ENCODE measurements around the gene KRT2.
A peak's percentile ranks its signal among the peaks of the same experiment; 100 is the strongest.

The KRT2 gene

GRCh38 chr12:52644078-52644415 is 8.0 kb downstream of the KRT2 start:
- no peak overlapping the region for H3K27ac Mint-ChIP-seq
- no peaks in the 10 kb centered on the region for H3K9me3 Mint-ChIP-seq
- H3K4me3 Mint-ChIP-seq: no peak overlapping the region
- H3K27me3 Mint-ChIP-seq: no peaks in the 10 kb centered on the region
- H3K4me1 Mint-ChIP-seq: peaks cover 76% of the 10 kb centered on the region
- DNase-seq: no peak
- ATAC-seq: no peak

GRCh38 chr12:52643233-52644077 is 8.6 kb downstream of the KRT2 start:
- H3K4me3 Mint-ChIP-seq: no peak overlapping the region

GRCh38 chr12:52641468-52641867 is 10.5 kb downstream of the KRT2 start:
- DNase-seq (no peak), ATAC-seq (no peak)
- H3K4me3 Mint-ChIP-seq: no peak overlapping the region
- peaks cover 56% of the 10 kb centered on the region for H3K4me1 Mint-ChIP-seq
- H3K27me3 Mint-ChIP-seq: no peaks in the 10 kb centered on the region
- no peaks in the 10 kb centered on the region for H3K9me3 Mint-ChIP-seq
- H3K27ac Mint-ChIP-seq: no peak overlapping the region

More at GRCh38 chr12:52643233-52644077, 8.6 kb downstream of the KRT2 start:
- no peak for ATAC-seq
- Mint-ChIP-seq H3K27me3 (no peaks in the 10 kb centered on the region), H3K4me1 (peaks cover 71% of the 10 kb centered on the region), H3K27ac (no peak overlapping the region), H3K9me3 (no peaks in the 10 kb centered on the region)
- no peak for DNase-seq

- peak overlapping the region in 1 of 2 donors; percentile 39 for H3K27ac Mint-ChIP-seq
- ATAC-seq: no peak
- no peak overlapping the region for H3K4me3 Mint-ChIP-seq
- H3K9me3 Mint-ChIP-seq: no peaks in the 10 kb centered on the region
- peaks cover 45% of the 10 kb centered on the region for H3K4me1 Mint-ChIP-seq
- DNase-seq: no peak
- H3K27me3 Mint-ChIP-seq: no peaks in the 10 kb centered on the region
Observed at GRCh38 chr12:52637299-52637698, 14.7 kb downstream of the KRT2 start.

GRCh38 chr12:52636592-52637258 is 15.3 kb downstream of the KRT2 start:
- ATAC-seq (no peak), DNase-seq (no peak)
- Mint-ChIP-seq H3K4me3 (no peak overlapping the region), H3K27ac (no peak overlapping the region), H3K27me3 (no peaks in the 10 kb centered on the region), H3K4me1 (peaks cover 45% of the 10 kb centered on the region), H3K9me3 (no peaks in the 10 kb centered on the region)

- H3K27ac Mint-ChIP-seq: no peak overlapping the region
- peaks cover 43% of the 10 kb centered on the region for H3K4me1 Mint-ChIP-seq
- no peak overlapping the region for H3K4me3 Mint-ChIP-seq
- DNase-seq (no peak), ATAC-seq (peak; percentile 33)
- H3K9me3 Mint-ChIP-seq: no peaks in the 10 kb centered on the region
- H3K27me3 Mint-ChIP-seq: no peaks in the 10 kb centered on the region
Observed at GRCh38 chr12:52636189-52636588, 15.8 kb downstream of the KRT2 start.

GRCh38 chr12:52634266-52635056 is 17.6 kb downstream of the KRT2 start:
- DNase-seq: no peak
- Mint-ChIP-seq H3K27ac (no peak overlapping the region), H3K27me3 (no peaks in the 10 kb centered on the region), H3K4me1 (peaks cover 59% of the 10 kb centered on the region), H3K9me3 (no peaks in the 10 kb centered on the region), H3K4me3 (no peak overlapping the region)
- no peak for ATAC-seq

- Mint-ChIP-seq H3K4me3 (no peak overlapping the region), H3K27ac (no peak overlapping the region), H3K4me1 (peaks cover 64% of the 10 kb centered on the region), H3K9me3 (no peaks in the 10 kb centered on the region), H3K27me3 (no peaks in the 10 kb centered on the region)
- ATAC-seq (peak; percentile 65), DNase-seq (no peak)
Observed at GRCh38 chr12:52633383-52633782, 18.6 kb downstream of the KRT2 start.

GRCh38 chr12:52632656-52633055 is 19.4 kb downstream of the KRT2 start:
- DNase-seq: no peak
- Mint-ChIP-seq H3K27ac (no peak overlapping the region), H3K9me3 (no peaks in the 10 kb centered on the region), H3K4me3 (no peak overlapping the region), H3K4me1 (peaks cover 64% of the 10 kb centered on the region), H3K27me3 (no peaks in the 10 kb centered on the region)
- no peak for ATAC-seq

- ATAC-seq (no peak), DNase-seq (no peak)
- Mint-ChIP-seq H3K4me3 (no peak overlapping the region), H3K27me3 (no peaks in the 10 kb centered on the region), H3K9me3 (no peaks in the 10 kb centered on the region), H3K4me1 (peaks cover 67% of the 10 kb centered on the region), H3K27ac (no peak overlapping the region)
Observed at GRCh38 chr12:52631676-52632459, 20.1 kb downstream of the KRT2 start.

- Mint-ChIP-seq H3K9me3 (no peaks in the 10 kb centered on the region), H3K4me1 (peaks cover 67% of the 10 kb centered on the region), H3K4me3 (no peak overlapping the region), H3K27me3 (no peaks in the 10 kb centered on the region), H3K27ac (no peak overlapping the region)
- no peak for ATAC-seq
- DNase-seq: no peak
Observed at GRCh38 chr12:52631264-52631663, 20.7 kb downstream of the KRT2 start.

- Mint-ChIP-seq H3K27me3 (no peaks in the 10 kb centered on the region), H3K27ac (peak overlapping the region in 1 of 2 donors; percentile 91), H3K4me1 (peaks cover 61% of the 10 kb centered on the region), H3K9me3 (no peaks in the 10 kb centered on the region), H3K4me3 (peak overlapping the region; percentile 57 to 60)
- DNase-seq: no peak
- peak; percentile 46 for ATAC-seq
Observed at GRCh38 chr12:52630599-52631200, 21.3 kb downstream of the KRT2 start.

GRCh38 chr12:52630008-52630500 is 22.0 kb downstream of the KRT2 start:
- peak overlapping the region in 1 of 2 donors; percentile 57 for H3K4me3 Mint-ChIP-seq
- H3K4me1 Mint-ChIP-seq: peaks cover 61% of the 10 kb centered on the region
- no peak for DNase-seq
- ATAC-seq: no peak
- H3K27ac Mint-ChIP-seq: peak overlapping the region; percentile 2 to 91
- no peaks in the 10 kb centered on the region for H3K9me3 Mint-ChIP-seq
- no peaks in the 10 kb centered on the region for H3K27me3 Mint-ChIP-seq

- DNase-seq (no peak), ATAC-seq (no peak)
- Mint-ChIP-seq H3K9me3 (no peaks in the 10 kb centered on the region), H3K27me3 (no peaks in the 10 kb centered on the region), H3K4me3 (peak overlapping the region in 1 of 2 donors; percentile 27), H3K4me1 (peaks cover 60% of the 10 kb centered on the region), H3K27ac (peak overlapping the region in 1 of 2 donors; percentile 2)
Observed at GRCh38 chr12:52629281-52630007, 22.6 kb downstream of the KRT2 start.
